GM21423 (cell line): ENCODE data around the gene FXYD1.
"Not testable (repeated sequence)": the region's sequence is repeated elsewhere in the genome, so short reads cannot be mapped to it uniquely, and the experiment has no call there.

Source experiments
- ATAC-seq: cut with Tn5 transposase; IDR thresholded peaks from one replicate; pipeline ENCODE4 v1.9.1; 2021; ENCODE audit warnings: mild to moderate bottlenecking, moderate library complexity; ENCODE audit not compliant: unreplicated experiment

Gene FXYD1

GRCh38 chr19:35138305-35138892, at the start of gene FXYD1:
TSS of gene FXYD1 (plus strand) at chr19:35138824. CDS start at chr19:35140080, 1,256 bp downstream.
- no peak for ATAC-seq

GRCh38 chr19:35089554-35089953, 49.1 kb upstream of the FXYD1 start:
- ATAC-seq, result no peak

GRCh38 chr19:35090160-35090505, 48.5 kb upstream of the FXYD1 start:
- ATAC-seq, result no peak

- no peak for ATAC-seq
These were observed 48.0 kb upstream of the FXYD1 start for GRCh38 chr19:35090506-35091214.

GRCh38 chr19:35093430-35093829, 45.2 kb upstream of the FXYD1 start:
- no peak for ATAC-seq

- ATAC-seq, result no peak
These were observed 44.5 kb upstream of the FXYD1 start for GRCh38 chr19:35093941-35094647.

GRCh38 chr19:35094656-35095055, 44.0 kb upstream of the FXYD1 start:
- ATAC-seq, result no peak

- ATAC-seq, result no peak
These were observed 42.8 kb upstream of the FXYD1 start for GRCh38 chr19:35095667-35096368.

- no peak for ATAC-seq
These were observed 40.1 kb upstream of the FXYD1 start for GRCh38 chr19:35098413-35099049.

GRCh38 chr19:35099155-35099896, 39.3 kb upstream of the FXYD1 start:
- ATAC-seq, result no peak

- no peak for ATAC-seq
These were observed 38.7 kb upstream of the FXYD1 start for GRCh38 chr19:35099897-35100275.

GRCh38 chr19:35100588-35101533, 37.8 kb upstream of the FXYD1 start:
- no peak for ATAC-seq

- not testable (repeated sequence) for ATAC-seq
These were observed 36.7 kb upstream of the FXYD1 start for GRCh38 chr19:35101949-35102348.

GRCh38 chr19:35103614-35104013, 35.0 kb upstream of the FXYD1 start:
- not testable (repeated sequence) for ATAC-seq

GRCh38 chr19:35104361-35104760, 34.3 kb upstream of the FXYD1 start:
- no peak for ATAC-seq

- ATAC-seq, result no peak
These were observed 33.6 kb upstream of the FXYD1 start for GRCh38 chr19:35105047-35105410.

GRCh38 chr19:35105411-35106290, 33.0 kb upstream of the FXYD1 start:
- ATAC-seq, result no peak

GRCh38 chr19:35106291-35106583, 32.4 kb upstream of the FXYD1 start:
- ATAC-seq, result no peak
